ENCODE data around the gene MYL7. TPM values are rescaled to one million over a fixed set of nuclear protein-coding genes. Genes with fewer than 3 reads are reported as not detected.

MYL7 gene
- total and polyA plus RNA-seq, 2 of the 4 experiments (the other 2 are of a cell fraction): 0.24 TPM; not detected in 1

DNA sequence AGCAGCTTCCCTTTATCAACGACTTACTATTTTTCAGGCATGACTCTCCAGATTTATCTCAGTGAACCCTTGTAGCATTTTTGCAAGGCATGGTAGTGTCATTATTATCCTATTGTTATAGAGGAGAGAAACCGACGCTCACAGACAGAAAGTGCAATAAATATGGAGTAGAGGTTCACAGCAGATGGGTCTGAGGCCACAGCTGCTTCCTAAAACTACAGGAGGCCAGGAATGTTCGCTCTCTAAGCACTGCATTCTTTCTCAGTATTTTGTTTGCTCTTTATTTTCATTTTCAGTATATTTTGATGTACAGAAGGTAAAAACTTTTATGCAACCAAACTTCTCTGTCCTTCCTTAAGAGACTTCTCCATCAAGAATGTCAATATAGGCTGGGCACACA is 41.5 kb downstream of the MYL7 start:
- Histone ChIP-seq H2BK5ac (ENCODE audit: low read depth, low read length, poor library complexity, severe bottlenecking) (no peak overlapping the region), H2BK120ac (ENCODE audit: low read depth, low read length) (peak overlapping the region; percentile 20; the same call in 1 of the 2 replicates), H3K23ac (ENCODE audit: low read depth, low read length) (no peak overlapping the region), H4K91ac (ENCODE audit: insufficient read depth, low read depth, low read length) (no peak overlapping the region), H3K9me1 (ENCODE audit: insufficient read depth, low read length) (peaks cover 22% of the 10 kb centered on the region), H3K79me1 (ENCODE audit: low read depth in 1 of 2, low read length in 2 of 2) (no peaks in the 10 kb centered on the region), H3K18ac (ENCODE audit: low read depth, low read length) (no peak overlapping the region; the same call in 1 of the 2 replicates), H3K9ac (ENCODE audit: low read depth, low read length) (no peak overlapping the region), H2AK9ac (replicated peaks; ENCODE audit: low read depth, low read length, poor library complexity) (no peak overlapping the region), H3K36me3 (ENCODE audit: control insufficient read depth, insufficient read depth, low read length) (no peaks in the 10 kb centered on the region), H4K20me1 (ENCODE audit: insufficient read depth, low read length) (no peaks in the 10 kb centered on the region), H3K9me3 (ENCODE audit: control insufficient read depth, insufficient read depth, low read length) (no peaks in the 10 kb centered on the region), H3K4me2 (ENCODE audit: low read depth, low read length) (no peak overlapping the region), H3K27me3 (ENCODE audit: control insufficient read depth, insufficient read depth, low read length) (no peaks in the 10 kb centered on the region), H2AFZ (replicated peaks; ENCODE audit: low read length, poor library complexity) (peak overlapping the region; percentile 26), H4K5ac (ENCODE audit: low read depth, low read length) (peak overlapping the region; percentile 24), H3K4ac (ENCODE audit: low read depth, low read length) (peak overlapping the region; percentile 44), H3K4me3 (ENCODE audit: insufficient read depth, low read depth, low read length) (no peak overlapping the region), H3K56ac (ENCODE audit: extremely low read depth, insufficient read depth, low read length) (no peak overlapping the region; the same call in 1 of the 2 replicates), H2BK20ac (ENCODE audit: low read depth, low read length) (no peak overlapping the region), H3K4me1 (ENCODE audit: control insufficient read depth, insufficient read depth, low read length) (peaks cover 22% of the 10 kb centered on the region), H3K27ac (ENCODE audit: insufficient read depth, low read length) (no peak overlapping the region), H3K14ac (replicated peaks; ENCODE audit: low read depth, low read length) (no peak overlapping the region), H2BK15ac (ENCODE audit: low read depth, low read length) (peak overlapping the region; percentile 14; the same call in 1 of the 3 replicates), H2AK5ac (ENCODE audit: low read depth, low read length) (no peak overlapping the region), H4K8ac (ENCODE audit: low read depth in 2 of 2, low read length in 2 of 2) (peak overlapping the region; percentile 73 to 84; a peak in 3 of 4 replicates)
- WGBS, 2 experiments (ENCODE audit: extremely low coverage in 2 of 2, insufficient read length in 1 of 2): no CpG with 5 or more reads among the region's 4 CpGs
- CTCF ChIA-PET: no interaction called here
- no peak for TF ChIP-seq BHLHE40 (IDR thresholded peaks at IDR 0.05; ENCODE audit: low read depth, low read length)
- TF ChIP-seq MAFK (IDR thresholded peaks at IDR 0.05; ENCODE audit: low read depth, low read length): no peak
- no peak for TF ChIP-seq CHD1 (IDR thresholded peaks at IDR 0.05; ENCODE audit: low read depth, low read length)
- TF ChIP-seq FOS (IDR thresholded peaks at IDR 0.05; ENCODE audit: low read depth, low read length): no peak
- TF ChIP-seq, protein P1, sequence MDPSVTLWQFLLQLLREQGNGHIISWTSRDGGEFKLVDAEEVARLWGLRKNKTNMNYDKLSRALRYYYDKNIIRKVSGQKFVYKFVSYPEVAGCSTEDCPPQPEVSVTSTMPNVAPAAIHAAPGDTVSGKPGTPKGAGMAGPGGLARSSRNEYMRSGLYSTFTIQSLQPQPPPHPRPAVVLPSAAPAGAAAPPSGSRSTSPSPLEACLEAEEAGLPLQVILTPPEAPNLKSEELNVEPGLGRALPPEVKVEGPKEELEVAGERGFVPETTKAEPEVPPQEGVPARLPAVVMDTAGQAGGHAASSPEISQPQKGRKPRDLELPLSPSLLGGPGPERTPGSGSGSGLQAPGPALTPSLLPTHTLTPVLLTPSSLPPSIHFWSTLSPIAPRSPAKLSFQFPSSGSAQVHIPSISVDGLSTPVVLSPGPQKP (IDR thresholded peaks at IDR 0.05; ENCODE audit: borderline replicate concordance, low read depth, low read length): no peak
- TF ChIP-seq RCOR1 (IDR thresholded peaks at IDR 0.05; ENCODE audit: insufficient replicate concordance, low read length): no peak
- no peak for TF ChIP-seq CEBPB (IDR thresholded peaks at IDR 0.05; ENCODE audit: low read depth, low read length)
- no peak for TF ChIP-seq NFE2L2 (IDR thresholded peaks at IDR 0.05; ENCODE audit: low read depth, low read length)
- in situ Hi-C loops (cut with MboI; ENCODE audit: low sequenced_read_pairs) (no loop called here), dilution Hi-C loops (cut with HindIII; ENCODE audit: low sequenced_read_pairs, unreplicated experiment) (no loop called here), intact Hi-C loops (cut with micrococcal nuclease) (loop anchor here (2.0 kb wide), 1 partner anchor 17 kb away; the partner anchor contains the start of gene POLM)
- ATAC-seq (ENCODE audit: low read depth): no peak
- no TSS peak for BruUV-seq (replicated peaks)
- POLR2A ChIA-PET (ENCODE audit: unreplicated experiment): no interaction called here
- no peak for DNase-seq
